GM18867 (cell line): Measurements from ENCODE around the gene FAM53B.

Experiments used
- ATAC-seq: cut with Tn5 transposase; IDR thresholded peaks from one replicate; pipeline ENCODE4 v1.9.1; 2021; ENCODE audit warnings: mild to moderate bottlenecking, moderate library complexity; ENCODE audit not compliant: unreplicated experiment

The FAM53B gene

GRCh38 chr10:124728830-124729661, 15.1 kb downstream of the FAM53B start:
- ATAC-seq: no peak

DNA sequence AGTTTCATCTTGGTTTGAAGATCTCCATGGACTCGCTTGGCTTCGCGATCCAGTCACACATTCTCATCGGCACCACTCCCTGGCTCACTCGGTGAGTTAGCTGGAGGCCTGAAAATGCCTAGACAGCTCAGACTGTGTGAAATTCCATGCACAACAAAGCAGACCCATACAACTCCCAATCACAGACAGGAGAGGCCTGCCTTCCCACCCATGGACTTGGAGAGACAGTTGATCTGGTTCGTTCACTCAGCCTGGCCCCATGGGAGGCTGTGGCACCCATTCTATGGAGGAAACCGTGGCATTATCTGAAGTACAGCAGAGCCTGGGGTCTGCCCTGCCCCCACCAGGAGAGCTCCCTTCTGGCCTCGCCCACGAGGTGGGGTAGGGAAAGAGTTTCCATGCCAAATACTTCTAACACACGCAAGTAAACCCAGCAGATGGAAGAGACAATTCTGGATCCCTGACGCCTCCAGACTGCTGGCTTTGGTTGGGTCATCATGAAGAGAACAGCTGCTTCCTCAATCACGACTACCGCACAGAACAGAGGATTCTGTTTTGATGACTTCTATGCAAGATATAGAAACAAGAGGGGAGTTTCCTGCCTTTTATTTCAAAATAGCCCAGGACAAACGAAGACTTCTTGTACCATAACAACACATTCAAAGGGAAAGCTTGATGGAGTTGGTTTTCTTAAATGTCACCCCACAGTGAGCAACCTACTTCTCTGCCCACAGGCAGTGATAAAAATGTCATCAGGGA, 15.9 kb downstream of the FAM53B start:
- ATAC-seq: no peak

DNA sequence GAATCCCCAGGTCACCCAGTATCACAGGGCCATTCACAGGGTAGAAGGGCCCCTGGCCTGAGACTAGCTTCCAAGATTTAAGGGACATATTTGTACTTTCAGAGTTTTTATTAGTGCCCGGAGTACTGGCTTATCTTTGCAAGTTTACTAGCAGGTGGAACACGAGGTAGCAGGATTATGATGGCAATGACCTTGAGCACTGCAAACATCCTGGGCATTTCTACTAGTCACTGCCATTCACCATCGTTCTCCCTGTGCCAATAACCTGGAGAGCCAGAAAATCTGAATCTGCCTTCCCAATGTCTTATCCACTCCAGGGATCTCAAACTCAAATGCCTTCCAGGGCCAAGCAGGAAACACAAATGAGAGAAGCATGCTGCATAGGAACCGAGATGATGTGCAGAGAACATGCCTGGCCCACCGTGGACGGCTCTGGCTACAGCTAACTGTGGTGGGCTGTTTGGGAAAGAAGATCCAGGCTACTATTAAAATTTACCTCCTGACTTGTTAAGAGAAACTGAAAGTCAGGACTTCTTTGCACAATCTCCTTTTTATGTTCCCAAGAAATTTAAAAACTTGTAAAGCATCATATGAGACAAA, 16.7 kb downstream of the FAM53B start:
- no peak for ATAC-seq

- ATAC-seq: no peak
These were observed 18.4 kb downstream of the FAM53B start for GRCh38 chr10:124725791-124726190.

DNA sequence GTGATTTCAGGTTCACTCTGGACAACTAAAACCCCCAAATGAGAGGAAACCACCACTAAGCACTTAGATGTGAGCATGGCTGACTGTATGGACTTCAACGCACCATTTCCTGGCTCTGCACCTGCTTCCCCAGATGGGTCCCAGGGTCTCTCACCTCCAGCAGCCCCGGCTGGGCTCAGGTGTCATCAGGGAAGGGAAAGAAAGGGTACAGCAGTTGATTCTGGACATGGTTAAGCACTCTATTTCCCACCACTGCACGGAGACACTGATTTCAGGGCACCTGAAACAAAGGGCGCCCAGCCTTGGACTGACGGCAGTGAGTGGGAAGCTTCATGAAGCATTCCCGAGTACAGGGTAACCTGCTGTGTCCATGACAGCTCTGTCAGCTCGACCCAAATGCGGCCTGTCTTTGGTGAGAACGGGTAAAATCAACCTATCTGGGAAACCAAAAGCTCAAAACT, 19.0 kb downstream of the FAM53B start:
- ATAC-seq: no peak

- no peak for ATAC-seq
These were observed 19.7 kb downstream of the FAM53B start for GRCh38 chr10:124724279-124725027.

GRCh38 chr10:124723826-124724225, 20.4 kb downstream of the FAM53B start:
- no peak for ATAC-seq

DNA sequence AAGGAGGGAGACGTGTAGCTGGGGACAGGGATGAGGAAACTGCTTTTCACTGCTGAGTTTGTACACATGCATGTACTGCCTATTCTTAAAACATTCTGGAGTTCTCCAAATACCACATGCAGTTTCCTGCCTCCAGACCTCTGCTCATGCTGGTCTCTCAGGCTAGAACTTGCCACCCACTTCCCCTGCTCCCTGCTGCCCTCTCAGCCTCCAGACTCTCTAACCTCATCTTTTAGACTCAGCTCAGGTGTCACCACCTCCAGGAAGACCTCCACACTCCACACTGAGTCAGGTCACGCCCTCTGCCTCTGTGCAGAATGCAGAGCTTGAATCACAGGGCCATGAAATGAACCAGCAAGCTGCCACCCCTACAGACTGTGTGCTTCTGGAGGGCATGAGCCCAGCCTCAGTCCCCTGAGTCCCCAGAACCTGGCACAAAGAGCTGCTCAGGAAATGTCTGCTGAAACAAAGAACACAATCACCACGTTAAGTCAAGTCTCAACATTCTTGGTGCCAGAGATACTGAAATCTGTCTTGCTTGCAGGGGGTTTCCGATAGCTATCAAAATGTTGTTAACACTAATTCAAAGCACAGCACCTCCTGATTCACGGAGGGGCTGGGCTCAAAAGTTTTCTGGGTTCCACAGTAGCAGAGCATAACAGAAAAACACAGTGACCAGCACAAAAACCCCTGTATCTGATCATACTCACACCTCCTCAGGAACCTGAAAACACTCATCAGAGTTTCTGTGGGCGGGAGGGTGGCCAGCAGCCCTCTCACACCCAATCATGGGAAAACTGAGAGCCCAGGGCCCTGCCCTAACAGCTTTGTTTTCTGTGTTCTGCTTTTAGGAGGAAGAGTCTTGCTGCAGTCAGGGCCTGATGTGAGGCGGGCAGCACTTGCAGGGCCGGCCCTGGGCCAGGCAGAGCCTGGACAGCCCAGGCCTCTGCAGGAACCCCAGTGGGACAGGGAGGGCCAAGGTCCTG, 21.1 kb downstream of the FAM53B start:
- ATAC-seq: peak; percentile 77

DNA sequence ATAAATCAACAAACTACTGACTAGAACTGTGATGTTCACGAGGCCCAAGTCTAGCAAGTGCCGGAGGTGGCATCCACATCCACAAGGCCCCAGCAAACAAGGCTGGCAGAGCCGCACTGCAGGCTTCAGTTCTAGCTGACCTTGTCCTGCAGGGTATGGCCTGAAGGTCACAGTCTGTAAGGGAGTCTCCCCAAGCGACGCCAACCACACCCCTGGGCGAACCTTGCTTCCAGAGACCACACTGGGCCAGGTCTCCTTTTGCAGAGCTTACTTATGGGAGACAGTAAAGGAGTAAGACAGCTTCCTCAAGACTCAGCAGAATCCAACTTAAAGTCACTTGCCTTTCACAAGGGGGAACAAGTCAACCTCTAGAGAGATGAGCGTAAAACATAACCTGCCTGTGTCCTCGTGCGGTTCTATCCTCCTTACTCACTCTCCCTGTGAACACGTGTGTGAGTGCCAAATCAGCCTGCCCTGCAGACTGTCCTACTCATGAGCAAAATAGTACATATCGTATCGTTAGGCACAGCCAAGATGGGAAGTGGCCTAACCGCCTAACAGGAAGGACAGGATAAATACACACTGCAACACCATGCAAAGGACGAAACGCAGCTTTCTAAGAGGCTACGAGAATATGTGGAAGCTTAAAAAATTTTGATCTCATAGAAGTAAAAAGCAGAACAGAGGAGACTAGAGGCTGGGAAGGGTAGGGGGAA, 22.7 kb downstream of the FAM53B start:
- no peak for ATAC-seq

- peak; percentile 48 for ATAC-seq
These were observed 24.8 kb downstream of the FAM53B start for GRCh38 chr10:124719213-124719851.

DNA sequence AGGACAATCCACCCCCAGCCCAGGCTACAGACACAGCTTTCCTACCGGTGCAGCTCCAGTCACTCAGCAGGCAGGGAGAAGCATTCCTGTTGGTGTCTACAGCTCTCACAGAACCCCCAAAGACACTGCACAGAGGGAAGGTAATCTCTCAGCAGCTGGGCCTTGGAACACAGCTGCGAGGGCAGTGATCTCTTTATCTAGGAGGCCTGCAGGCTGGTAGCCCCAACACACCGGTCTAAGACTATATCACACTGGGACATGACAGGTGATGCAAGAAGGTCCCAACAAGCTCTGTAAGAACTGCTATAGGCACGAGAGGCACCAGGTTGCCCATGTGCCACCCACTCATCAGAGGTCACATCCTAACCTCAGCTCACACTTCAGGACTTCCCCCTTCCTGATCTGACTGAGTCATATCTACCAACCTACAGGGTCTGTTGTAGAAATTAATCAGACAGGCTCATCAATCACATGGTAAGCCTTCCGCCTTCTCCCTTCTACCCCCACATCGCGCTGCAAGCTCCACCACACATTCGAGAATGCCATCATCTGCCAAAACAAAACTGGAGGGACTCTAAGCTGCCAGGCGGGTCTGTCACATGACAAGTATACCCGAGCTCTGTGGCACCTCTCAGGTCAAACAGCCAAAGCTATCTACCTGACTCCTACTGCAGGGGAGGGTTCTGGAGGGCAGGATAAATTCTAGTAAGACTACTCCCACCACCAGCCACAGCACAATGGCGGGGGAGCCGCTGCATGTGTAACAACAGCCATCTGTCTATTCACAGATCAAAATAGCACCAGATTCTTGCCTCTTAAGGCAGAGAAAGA, 26.1 kb downstream of the FAM53B start:
- ATAC-seq: peak; percentile 67

DNA sequence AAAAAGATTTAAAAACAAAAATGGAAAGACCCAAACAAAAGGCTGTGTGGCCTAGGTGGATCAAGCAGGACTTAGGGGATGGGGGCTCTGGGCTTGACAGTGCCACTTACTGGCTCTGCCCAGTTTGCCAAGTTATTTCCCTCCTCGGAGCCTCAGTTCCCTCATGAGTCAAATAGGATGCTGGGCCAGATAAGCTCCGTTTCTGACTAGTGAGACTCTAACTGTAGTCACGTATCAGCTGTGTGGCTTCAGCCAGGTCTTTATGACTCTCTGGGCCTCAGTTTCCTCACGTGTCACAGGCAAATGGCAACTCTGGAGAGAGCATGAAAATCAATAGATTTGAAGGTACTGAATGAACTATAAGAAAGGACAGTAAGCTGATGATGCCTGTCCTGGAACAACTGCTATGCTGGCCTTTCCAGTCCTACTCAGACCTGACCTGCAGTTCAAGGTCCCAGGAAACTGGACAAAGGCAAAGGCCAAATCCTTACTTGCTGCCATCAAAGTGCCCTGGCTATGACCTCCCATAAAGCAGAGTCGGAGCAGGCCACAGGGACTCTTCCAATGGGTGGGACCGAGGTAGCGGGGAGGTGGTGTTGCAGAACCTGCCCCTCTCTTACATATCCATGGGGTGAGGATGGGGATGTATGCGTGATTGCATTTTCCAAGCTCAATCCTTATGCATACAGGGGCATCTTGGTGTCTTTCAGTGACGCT, 27.0 kb downstream of the FAM53B start:
- ATAC-seq: no peak

DNA sequence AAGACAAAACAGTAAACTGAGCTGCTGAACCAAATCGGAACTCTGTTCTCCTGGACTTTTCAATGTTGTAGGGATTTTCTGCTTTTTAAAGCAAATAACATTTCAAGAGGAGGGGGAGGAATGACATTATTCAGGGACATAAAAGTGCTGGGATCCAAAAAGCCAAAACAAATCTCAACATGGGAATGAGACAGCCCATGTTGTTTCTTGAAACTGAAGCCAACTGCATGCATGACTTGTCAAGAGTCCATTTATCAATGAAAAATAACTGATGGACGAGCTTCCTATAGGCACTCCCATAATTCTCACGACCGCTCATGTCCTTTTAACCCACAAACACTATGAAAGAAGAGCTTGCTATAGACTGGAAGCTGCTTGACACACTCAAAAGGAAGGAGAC, 27.8 kb downstream of the FAM53B start:
- no peak for ATAC-seq

GRCh38 chr10:124715439-124715838, 28.7 kb downstream of the FAM53B start:
- no peak for ATAC-seq

DNA sequence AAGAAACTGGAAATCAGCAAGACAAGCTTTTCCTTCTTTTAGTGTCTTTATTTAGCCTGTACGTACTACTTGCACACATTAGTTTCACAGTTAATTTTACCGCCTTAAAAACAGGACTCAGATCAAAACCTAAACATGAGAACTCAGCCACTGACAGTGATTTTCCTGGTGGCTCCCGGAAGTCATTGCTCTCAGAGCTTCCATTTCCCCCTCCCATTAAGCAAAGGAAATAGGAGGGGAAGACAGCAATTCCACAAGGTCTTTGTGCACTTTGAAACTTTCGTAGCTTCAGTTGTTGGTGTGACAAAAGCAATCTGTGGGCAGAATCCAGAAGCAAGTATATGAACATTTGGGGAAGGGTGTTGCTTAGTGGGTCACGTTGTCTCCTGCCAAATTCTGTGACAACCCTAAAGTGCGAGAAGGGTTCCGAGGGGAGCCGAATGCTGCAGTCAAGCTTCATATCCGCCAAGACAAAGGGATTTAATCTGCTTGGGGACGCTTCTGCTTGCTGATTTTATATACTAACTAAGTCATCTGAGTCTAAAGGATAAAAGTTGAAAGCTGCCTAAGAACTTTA, 30.4 kb downstream of the FAM53B start:
- ATAC-seq: no peak

- no peak for ATAC-seq
These were observed 31.3 kb downstream of the FAM53B start for GRCh38 chr10:124712704-124713407.
